ENCODE data around the gene PYHIN1. TPM values are rescaled to one million over a fixed set of nuclear protein-coding genes. Genes with fewer than 3 reads are reported as not detected.

Gene PYHIN1
- total and polyA plus RNA-seq, 2 of the 8 experiments (the other 6 are each of a cell fraction or from before 2014, with no cell fraction given): not detected

DNA sequence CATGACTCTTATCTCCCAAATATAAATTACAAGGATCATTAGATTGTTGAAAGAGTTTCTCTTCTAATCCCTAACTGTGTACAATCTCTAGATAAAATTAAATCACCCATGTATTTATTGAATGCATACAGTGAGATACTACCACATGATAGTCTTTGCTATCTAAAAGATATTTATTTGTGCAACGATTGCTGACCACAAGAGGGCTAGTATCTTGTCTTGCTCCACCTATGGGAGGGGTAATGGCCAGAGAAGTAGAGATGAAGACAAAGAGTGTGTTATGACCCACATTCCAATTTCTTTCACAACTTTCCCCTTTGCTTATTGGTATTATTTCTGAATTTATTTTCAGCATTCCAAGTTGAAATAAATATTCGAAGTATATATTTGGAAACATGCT lies 13.7 kb downstream of the PYHIN1 start:
- Histone ChIP-seq H3K27me3 (replicated peaks in 1 of 4; ENCODE audit: control insufficient read depth in 3 of 4, extremely low read depth in 1 of 4, insufficient read depth in 3 of 4, low read length in 3 of 4) (no peaks in the 10 kb centered on the region), H2AK5ac (ENCODE audit: low read depth, low read length) (no peak overlapping the region), H3K23me2 (ENCODE audit: low read depth, low read length) (no peaks in the 10 kb centered on the region), H2AFZ (ENCODE audit: low read length) (no peak overlapping the region), H4K8ac (ENCODE audit: extremely low read depth, insufficient read depth, low read length) (no peak overlapping the region), H3K4me1 (replicated peaks in 1 of 4; ENCODE audit: control insufficient read depth in 3 of 4, insufficient read depth in 4 of 4, low read length in 3 of 4) (no peaks in the 10 kb centered on the region), H3K4me2 (ENCODE audit: insufficient read depth in 1 of 2, low read depth in 2 of 2, low read length in 2 of 2) (no peak overlapping the region), H3K27ac (ENCODE audit: low read depth, low read length) (no peak overlapping the region), H4K91ac (replicated peaks; ENCODE audit: insufficient read length, low read length) (no peak overlapping the region), H3K4me3 (ENCODE audit: extremely low read depth in 1 of 4, insufficient read depth in 2 of 4, low read depth in 3 of 4, low read length in 4 of 4) (no peak overlapping the region), H4K5ac (ENCODE audit: insufficient read length, low read depth, low read length) (no peak overlapping the region), H3K14ac (ENCODE audit: insufficient read length) (no peak overlapping the region), H3K4ac (replicated peaks; ENCODE audit: insufficient read length, low read depth, low read length) (no peak overlapping the region), H3K9me3 (ENCODE audit: insufficient read depth in 2 of 2, low read depth in 1 of 2, low read length in 1 of 2) (no peaks in the 10 kb centered on the region), H2BK12ac (ENCODE audit: low read depth, low read length) (no peak overlapping the region), H3K23ac (ENCODE audit: insufficient read length) (no peak overlapping the region), H2BK15ac (ENCODE audit: low read length) (no peak overlapping the region), H3K9ac (replicated peaks in 1 of 4; ENCODE audit: extremely low read depth in 1 of 4, low read depth in 3 of 4, low read length in 3 of 4) (no peak overlapping the region), H3K18ac (ENCODE audit: extremely low read depth, low read length) (no peak overlapping the region), H4K20me1 (replicated peaks in 1 of 2; ENCODE audit: control insufficient read depth in 1 of 2, insufficient read depth in 2 of 2, low read length in 2 of 2) (no peaks in the 10 kb centered on the region), H3K36me3 (ENCODE audit: control insufficient read depth in 2 of 4, insufficient read depth in 4 of 4, low read length in 3 of 4) (no peaks in the 10 kb centered on the region), H3K56ac (replicated peaks; ENCODE audit: insufficient read length, low read depth, low read length) (no peak overlapping the region), H2BK120ac (replicated peaks; ENCODE audit: low read depth, low read length) (no peak overlapping the region), H2BK20ac (ENCODE audit: low read length) (no peak overlapping the region), H2BK5ac (ENCODE audit: low read depth, low read length) (no peak overlapping the region), H3K79me1 (ENCODE audit: low read depth, low read length) (no peaks in the 10 kb centered on the region), H3K79me2 (ENCODE audit: control insufficient read depth in 1 of 2, insufficient read depth in 2 of 2, low read length in 2 of 2) (no peaks in the 10 kb centered on the region)
- 84% methylated on average over 2 of the region's 2 CpGs; no CpG with 5 or more reads in 1 of the 2 experiments for WGBS, 2 experiments (ENCODE audit: extremely low coverage in 1 of 2, insufficient coverage in 1 of 2, insufficient read length in 1 of 2, insufficient replicate concordance in 2 of 2, low coverage in 1 of 2, low lambda C conversion rate in 2 of 2, missing lambda C conversion rate in 1 of 2)
- no peak for DNase-seq (ENCODE audit: low read depth in 1 of 2, low spot score in 2 of 2)
- no peak for TF ChIP-seq CHD1 (IDR thresholded peaks at IDR 0.05; ENCODE audit: low read depth, low read length)
- TF ChIP-seq, protein P1, sequence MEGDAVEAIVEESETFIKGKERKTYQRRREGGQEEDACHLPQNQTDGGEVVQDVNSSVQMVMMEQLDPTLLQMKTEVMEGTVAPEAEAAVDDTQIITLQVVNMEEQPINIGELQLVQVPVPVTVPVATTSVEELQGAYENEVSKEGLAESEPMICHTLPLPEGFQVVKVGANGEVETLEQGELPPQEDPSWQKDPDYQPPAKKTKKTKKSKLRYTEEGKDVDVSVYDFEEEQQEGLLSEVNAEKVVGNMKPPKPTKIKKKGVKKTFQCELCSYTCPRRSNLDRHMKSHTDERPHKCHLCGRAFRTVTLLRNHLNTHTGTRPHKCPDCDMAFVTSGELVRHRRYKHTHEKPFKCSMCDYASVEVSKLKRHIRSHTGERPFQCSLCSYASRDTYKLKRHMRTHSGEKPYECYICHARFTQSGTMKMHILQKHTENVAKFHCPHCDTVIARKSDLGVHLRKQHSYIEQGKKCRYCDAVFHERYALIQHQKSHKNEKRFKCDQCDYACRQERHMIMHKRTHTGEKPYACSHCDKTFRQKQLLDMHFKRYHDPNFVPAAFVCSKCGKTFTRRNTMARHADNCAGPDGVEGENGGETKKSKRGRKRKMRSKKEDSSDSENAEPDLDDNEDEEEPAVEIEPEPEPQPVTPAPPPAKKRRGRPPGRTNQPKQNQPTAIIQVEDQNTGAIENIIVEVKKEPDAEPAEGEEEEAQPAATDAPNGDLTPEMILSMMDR (IDR thresholded peaks at IDR 0.05; ENCODE audit: control extremely low read depth in 1 of 3, insufficient read depth in 1 of 3, low read depth in 1 of 3, low read length in 3 of 3): peak in 2 of 3 experiments; percentile 5 to 12; a peak in 2 of 4 replicates
- POLR2A ChIA-PET (ENCODE audit: partially characterized antibody): no interaction called here
- FAIRE-seq: no peak
- CTCF ChIA-PET (ENCODE audit: partially characterized antibody): no interaction called here

Data from H1 (cell line).